ENCODE results near the gene HRK.
A peak's percentile ranks its signal among the peaks of the same experiment; 100 is the strongest.

HRK gene

GRCh38 chr12:116808113-116809105 lies 72.8 kb downstream of the HRK start:
- DNase-seq: peak; percentile 20
- TF ChIP-seq, protein P1, sequence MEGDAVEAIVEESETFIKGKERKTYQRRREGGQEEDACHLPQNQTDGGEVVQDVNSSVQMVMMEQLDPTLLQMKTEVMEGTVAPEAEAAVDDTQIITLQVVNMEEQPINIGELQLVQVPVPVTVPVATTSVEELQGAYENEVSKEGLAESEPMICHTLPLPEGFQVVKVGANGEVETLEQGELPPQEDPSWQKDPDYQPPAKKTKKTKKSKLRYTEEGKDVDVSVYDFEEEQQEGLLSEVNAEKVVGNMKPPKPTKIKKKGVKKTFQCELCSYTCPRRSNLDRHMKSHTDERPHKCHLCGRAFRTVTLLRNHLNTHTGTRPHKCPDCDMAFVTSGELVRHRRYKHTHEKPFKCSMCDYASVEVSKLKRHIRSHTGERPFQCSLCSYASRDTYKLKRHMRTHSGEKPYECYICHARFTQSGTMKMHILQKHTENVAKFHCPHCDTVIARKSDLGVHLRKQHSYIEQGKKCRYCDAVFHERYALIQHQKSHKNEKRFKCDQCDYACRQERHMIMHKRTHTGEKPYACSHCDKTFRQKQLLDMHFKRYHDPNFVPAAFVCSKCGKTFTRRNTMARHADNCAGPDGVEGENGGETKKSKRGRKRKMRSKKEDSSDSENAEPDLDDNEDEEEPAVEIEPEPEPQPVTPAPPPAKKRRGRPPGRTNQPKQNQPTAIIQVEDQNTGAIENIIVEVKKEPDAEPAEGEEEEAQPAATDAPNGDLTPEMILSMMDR (IDR thresholded peaks at IDR 0.05): no peak
- H3K9me3 Mint-ChIP-seq: no peaks in the 10 kb centered on the region
- H3K36me3 Mint-ChIP-seq (ENCODE audit: low read depth): peaks cover 10% of the 10 kb centered on the region
- H3K27ac Mint-ChIP-seq: peak overlapping the region; percentile 71
- H3K27me3 Mint-ChIP-seq (ENCODE audit: low read depth, poor library complexity): peaks cover 2% of the 10 kb centered on the region
- peaks cover 16% of the 10 kb centered on the region for H3K4me1 Mint-ChIP-seq
- H3K4me3 Mint-ChIP-seq: peak overlapping the region; percentile 25

- Mint-ChIP-seq H3K27ac (no peak overlapping the region), H3K36me3 (ENCODE audit: low read depth) (peaks cover 10% of the 10 kb centered on the region)
Measured at GRCh38 chr12:116807546-116807945, 73.7 kb downstream of the HRK start.

GRCh38 chr12:116806845-116807440 lies 74.3 kb downstream of the HRK start:
- Mint-ChIP-seq H3K36me3 (ENCODE audit: low read depth) (peaks cover 10% of the 10 kb centered on the region), H3K27me3 (ENCODE audit: low read depth, poor library complexity) (no peaks in the 10 kb centered on the region), H3K4me3 (no peak overlapping the region), H3K9me3 (no peaks in the 10 kb centered on the region), H3K27ac (peak overlapping the region; percentile 34), H3K4me1 (peaks cover 16% of the 10 kb centered on the region)
- no peak for DNase-seq
- TF ChIP-seq, protein P1 (IDR thresholded peaks at IDR 0.05): no peak

More at GRCh38 chr12:116807546-116807945, 73.7 kb downstream of the HRK start:
- no peak for DNase-seq
- Mint-ChIP-seq H3K4me3 (no peak overlapping the region), H3K27me3 (ENCODE audit: low read depth, poor library complexity) (no peaks in the 10 kb centered on the region), H3K9me3 (no peaks in the 10 kb centered on the region), H3K4me1 (peaks cover 16% of the 10 kb centered on the region)
- TF ChIP-seq, protein P1 (IDR thresholded peaks at IDR 0.05): no peak
